Stimulated activated CD4-positive, alpha-beta T cell treated with anti-CD3 and anti-CD28 coated beads, TNF-alpha, amount 100 ng/mL, for 4 hours (primary cell): ENCODE measurements around the gene NPAS1.

Source experiments
- DNase-seq, 3 experiments: peaks; one replicate each; pipeline ENCODE4 v3.0.0-alpha.2; 2020; ENCODE audit warnings: low read depth in 3 of 3

NPAS1 gene

GRCh38 chr19:47019431-47020041 is at the start of gene NPAS1:
TSS of gene NPAS1 (plus strand) at chr19:47019837. CDS start at chr19:47021048, 1,211 bp downstream.
- no peak for DNase-seq

GRCh38 chr19:46970815-46971214 is 48.8 kb upstream of the NPAS1 start:
- DNase-seq = no peak

DNA sequence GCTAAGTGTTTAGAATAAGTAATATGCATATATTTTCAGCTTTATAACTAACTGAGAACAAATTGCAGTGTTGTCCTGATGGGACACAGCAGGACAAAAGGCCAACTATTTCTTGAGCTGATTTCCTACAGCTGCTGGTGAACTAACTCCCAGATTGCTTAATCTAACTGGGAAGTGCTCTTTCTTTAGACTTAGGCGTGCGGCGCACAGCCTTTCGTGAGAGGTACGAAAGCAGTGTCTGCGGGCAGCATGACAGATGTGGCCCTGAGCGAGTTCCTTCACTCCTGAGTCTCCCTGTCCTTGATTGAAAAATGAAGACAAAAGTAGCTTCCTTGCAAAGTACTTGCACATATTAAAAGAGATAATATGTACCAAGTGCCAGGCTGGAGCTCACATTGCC is 47.3 kb upstream of the NPAS1 start:
- DNase-seq = no peak

- no peak for DNase-seq
These were observed 45.5 kb upstream of the NPAS1 start for GRCh38 chr19:46974181-46974580.

DNA sequence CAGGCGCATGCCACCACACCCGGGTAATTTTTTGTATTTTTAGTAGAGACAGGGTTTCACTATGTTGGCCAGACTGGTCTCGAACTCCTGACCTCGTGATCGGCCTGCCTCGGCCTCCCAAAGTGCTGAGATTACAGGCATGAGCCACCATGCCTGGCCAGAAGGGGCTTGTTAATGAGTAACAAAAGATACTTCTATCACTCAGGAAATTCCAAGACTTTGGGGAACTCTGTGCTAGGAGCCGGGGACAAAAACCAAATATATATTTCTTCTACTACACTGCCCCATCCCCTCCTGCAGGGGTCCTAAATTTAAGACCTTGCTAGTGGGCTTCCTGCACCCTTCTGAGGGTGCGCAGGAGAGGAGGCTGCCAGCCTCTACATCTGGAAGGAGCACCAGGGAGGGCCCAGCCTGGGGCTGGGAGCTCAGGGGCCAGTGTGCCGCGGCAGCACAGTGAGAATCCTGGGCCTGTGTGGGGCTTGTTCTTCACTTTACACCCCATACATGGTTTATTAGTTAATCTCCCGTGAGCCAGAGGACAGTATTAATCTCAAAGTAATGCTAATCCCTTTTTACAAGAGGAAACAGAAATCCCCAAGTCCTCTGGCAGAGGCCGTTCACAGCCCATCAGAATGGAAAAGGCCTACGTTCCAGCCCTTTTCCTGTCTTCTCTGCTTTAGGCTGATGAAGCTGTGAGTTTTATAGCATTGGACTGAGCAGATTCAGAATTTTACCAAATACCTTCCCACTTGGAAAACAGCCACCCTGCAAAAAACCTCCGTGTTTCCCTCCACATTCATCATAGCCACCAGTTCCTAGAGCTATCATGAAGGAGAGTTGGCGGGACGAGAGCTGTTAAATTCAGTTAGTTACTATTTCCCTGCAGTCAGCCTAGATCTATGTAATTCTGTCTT is 44.4 kb upstream of the NPAS1 start:
- no peak for DNase-seq

- DNase-seq = no peak
These were observed 43.5 kb upstream of the NPAS1 start for GRCh38 chr19:46975925-46976782.

- DNase-seq = no peak
These were observed 42.8 kb upstream of the NPAS1 start for GRCh38 chr19:46976845-46977320.

DNA sequence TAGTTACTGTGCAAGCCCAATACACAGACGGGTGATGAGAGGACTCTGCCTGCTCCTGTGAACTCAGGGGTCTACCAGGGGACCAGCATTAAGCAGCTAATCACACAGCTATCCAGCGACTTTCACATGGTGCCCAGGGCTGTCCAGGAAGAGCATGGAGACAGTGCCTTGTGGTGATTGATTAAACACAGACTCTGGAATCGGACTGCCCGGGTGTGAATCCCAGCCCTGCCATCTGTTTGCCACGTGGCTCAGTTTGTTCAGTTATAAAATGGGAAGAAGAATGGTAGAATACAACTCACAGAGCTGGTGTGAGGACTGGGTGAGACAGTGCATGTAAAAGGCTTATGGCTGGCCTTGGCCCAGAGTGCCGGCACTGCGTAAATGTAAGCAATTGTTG is 42.1 kb upstream of the NPAS1 start:
- no peak for DNase-seq

- no peak for DNase-seq
These were observed 41.3 kb upstream of the NPAS1 start for GRCh38 chr19:46978171-46978869.

- DNase-seq = no peak
These were observed 40.2 kb upstream of the NPAS1 start for GRCh38 chr19:46979126-46980105.

DNA sequence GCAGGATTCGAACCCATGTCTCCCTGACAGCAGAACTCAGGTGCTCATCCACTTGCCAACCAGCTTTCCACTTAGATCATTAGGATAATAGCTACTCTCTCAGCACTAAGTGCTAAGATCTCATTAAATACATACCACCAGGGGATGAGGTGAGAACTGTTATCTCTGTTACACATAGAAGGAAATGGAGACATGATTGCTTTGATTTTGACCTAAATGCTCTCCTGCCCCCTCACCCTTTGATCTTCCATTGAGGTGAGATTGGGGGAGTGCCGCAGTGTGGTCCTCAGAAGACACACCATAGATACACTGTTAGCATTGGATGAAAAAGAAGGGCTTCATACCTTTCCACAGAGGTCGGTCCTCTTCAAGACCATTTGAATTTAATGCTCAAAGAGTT is 38.9 kb upstream of the NPAS1 start:
- DNase-seq = no peak

DNA sequence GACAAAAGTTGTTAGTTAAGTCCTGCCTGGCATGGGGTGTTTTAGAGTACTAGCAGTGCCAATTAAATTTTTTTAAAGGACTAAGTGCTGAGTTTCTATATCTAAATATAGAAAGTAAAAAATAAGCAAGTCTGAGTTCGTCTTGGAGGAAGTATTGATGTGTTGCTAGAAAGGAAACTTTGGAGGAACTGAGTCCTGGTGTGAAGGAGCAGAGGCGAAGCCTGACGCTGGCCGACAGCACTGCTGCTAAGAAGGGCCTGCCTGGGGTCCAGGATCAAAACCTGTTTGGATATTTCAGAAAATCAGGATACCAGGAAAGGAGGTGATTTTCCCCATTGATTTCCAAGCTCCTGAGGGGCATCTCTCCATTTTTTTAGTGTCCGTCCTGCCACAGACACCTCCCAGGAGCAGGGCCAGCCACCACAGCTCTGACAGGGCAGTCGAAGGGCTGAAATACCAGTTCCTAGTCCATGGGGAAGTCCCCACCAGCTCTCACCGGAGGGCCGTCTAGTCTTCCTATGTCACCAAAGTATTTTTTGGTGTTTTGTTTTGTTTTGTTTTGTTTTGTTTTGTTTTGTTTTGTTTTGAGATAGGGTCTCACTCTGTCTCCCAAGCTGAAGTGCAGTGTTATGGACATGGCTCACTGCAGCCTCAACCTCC is 38.2 kb upstream of the NPAS1 start:
- no peak for DNase-seq

GRCh38 chr19:46983097-46983496 is 36.5 kb upstream of the NPAS1 start:
- DNase-seq = no peak

DNA sequence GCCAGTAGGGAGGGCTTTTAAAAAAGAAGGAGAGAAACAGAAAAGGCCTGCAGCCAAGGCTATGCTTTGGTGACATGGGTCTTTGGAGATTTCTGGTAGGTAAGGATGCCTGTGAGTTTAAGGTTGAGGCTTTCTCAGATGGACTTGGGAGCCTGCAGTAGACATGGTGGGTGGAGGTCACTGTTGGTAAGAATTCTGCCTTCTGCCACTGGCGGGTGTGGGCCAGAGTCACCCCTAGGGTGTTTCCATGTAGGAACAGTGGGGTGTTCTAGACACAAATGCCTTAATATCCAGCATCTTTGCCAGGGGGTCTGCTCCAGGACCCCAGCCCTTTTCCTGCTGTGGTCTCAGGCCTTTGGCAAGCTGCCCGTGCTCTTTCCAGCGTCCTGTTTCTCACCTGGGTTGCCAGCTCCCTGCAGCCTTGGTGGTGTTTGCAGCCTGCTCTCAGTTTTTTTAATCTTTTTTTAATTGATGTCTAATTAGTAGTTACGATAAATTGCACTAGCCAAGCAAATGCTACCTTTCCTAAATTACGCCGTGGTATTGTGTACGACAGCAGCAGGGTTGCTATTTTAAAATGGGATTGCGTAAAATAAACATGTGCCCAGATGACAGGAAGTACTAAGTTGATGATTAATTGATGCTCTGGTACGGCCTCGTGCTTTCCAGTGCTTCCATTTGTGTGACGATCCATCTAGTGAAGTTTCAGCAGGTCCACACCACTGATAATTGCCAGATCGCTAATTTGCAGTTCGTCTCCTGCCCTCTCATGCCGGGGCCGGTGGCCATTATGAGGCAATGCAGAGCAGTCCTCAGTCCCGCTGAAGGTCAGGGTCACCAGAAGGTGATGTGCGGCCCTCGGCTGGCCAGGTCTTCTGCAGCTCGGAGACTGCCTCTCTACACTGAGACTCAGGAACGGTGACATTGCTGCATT is 35.3 kb upstream of the NPAS1 start:
- no peak for DNase-seq

DNA sequence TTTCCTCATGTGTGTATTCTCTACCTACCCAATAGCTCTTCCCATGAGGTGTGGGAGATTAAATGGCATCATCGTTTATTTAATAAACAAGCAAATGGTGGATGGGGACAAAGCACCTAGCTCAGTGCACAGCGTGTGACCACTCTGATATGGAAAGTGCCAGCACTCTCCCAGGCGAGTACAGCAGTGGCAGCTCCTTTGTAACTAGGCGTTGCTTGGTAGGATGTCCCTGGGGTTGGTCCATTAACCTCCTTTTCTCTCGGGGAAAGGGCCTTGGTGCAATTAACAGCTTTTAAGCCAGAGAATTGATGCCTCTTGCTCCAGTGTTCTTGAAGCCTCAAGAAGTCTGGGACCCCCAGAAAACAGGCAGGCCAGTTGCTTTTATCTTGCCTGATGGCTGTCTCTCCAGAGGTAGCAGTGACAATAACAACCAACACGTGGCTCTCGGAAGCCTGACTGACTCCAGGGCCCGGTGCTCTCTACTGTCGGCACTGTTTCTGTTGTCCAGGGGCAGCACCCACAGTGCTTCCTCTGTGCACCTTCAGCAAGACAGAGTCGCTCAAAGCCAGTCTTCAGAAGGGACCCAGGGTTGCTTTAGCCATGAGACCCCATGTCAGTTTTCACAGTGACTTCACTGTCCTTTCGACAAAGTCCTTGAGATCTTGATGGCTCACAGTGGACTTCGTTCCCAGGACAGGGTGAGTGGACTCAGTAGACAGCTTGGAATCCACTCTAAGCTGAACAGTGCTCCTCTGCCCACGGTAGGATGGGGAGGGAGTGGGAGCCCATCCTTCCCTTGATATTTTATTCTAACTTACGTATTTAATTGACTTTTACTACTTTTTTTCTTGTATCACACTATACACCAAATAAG is 33.9 kb upstream of the NPAS1 start:
- no peak for DNase-seq

DNA sequence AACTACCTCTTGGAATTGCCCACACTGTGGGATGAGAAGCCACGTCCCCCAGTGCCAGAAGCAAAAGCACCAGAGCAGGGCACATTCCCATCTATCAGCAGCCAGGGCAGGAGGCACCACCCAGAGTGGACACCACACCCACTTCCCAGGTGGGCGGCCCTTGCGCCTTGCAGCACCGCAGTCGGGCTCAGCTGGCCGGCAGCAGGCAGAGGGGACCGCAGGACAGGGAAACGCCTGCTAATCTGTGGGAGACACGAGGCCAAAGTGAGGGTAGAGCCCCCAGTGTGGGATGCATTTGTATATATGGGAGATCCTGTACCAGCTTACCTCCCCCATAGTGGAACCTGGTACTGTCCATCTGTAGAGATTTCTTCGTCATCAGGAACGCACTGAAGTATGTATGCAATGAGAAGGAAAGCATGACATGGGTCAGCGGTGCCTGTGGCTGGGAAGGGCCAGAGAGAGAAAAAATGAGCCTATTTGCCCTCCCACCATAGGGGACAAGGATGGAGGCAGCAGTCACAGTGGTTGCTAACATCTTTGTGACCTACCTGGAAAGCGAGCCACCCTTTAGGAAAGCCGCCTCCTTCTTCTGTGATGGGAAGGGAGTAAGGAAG is 30.9 kb upstream of the NPAS1 start:
- no peak for DNase-seq

GRCh38 chr19:46990991-46991676 is 28.5 kb upstream of the NPAS1 start:
- DNase-seq = peak; percentile 28 to 42 (median 38)
